RWPE2 (cell line): ENCODE results near the gene WDTC1.

Source experiments
- ATAC-seq: fragments of 200-7000 bp; cut with Tn5 transposase; 3 replicates; pipeline ENCODE4 v1.9.1; 2021; ENCODE audit warnings: low read depth
- DNase-seq: peaks from one replicate; pipeline ENCODE4 v3.0.0-alpha.2; 2020; ENCODE audit warnings: low spot score
- H3K27ac ChIP-seq: fragments of 450-650 bp; 2 replicates; pipeline ENCODE4 v1.5.1; 2017; ENCODE audit warnings: mild to moderate bottlenecking; ENCODE audit not compliant: poor library complexity, severe bottlenecking
- H3K27me3 ChIP-seq: fragments of 250-450 bp; sonication (Bioruptor Pico); 2 replicates; pipeline ENCODE4 v1.5.1; 2021; ENCODE audit warnings: mild to moderate bottlenecking, moderate library complexity; ENCODE audit not compliant: insufficient read depth, poor library complexity, severe bottlenecking
- H3K36me3 ChIP-seq: fragments of 250-450 bp; sonication (Bioruptor Pico); 2 replicates; pipeline ENCODE4 v1.5.1; 2020; ENCODE audit warnings: low read depth, mild to moderate bottlenecking, moderate library complexity
- H3K4me1 ChIP-seq: fragments of 250-450 bp; sonication (Bioruptor Pico); 2 replicates; pipeline ENCODE4 v1.5.1; 2021; ENCODE audit warnings: mild to moderate bottlenecking, moderate library complexity; ENCODE audit not compliant: insufficient read depth, poor library complexity, severe bottlenecking
- H3K4me3 ChIP-seq: fragments of 250-450 bp; sonication (Bioruptor Pico); 2 replicates; pipeline ENCODE4 v1.5.1; 2021; ENCODE audit warnings: mild to moderate bottlenecking, moderate library complexity; ENCODE audit not compliant: severe bottlenecking
- H3K9me3 ChIP-seq: fragments of 250-450 bp; sonication (Bioruptor Pico); 2 replicates; pipeline ENCODE4 v1.5.1; 2021; ENCODE audit warnings: mild to moderate bottlenecking, moderate library complexity; ENCODE audit not compliant: severe bottlenecking
- TF ChIP-seq, protein P1 (sequence below): fragments of 450-650 bp; IDR thresholded peaks from one replicate; pipeline ENCODE4 v1.5.1; 2017; ENCODE audit warnings: mild to moderate bottlenecking, moderate library complexity; ENCODE audit not compliant: poor library complexity, severe bottlenecking

WDTC1 gene

DNA sequence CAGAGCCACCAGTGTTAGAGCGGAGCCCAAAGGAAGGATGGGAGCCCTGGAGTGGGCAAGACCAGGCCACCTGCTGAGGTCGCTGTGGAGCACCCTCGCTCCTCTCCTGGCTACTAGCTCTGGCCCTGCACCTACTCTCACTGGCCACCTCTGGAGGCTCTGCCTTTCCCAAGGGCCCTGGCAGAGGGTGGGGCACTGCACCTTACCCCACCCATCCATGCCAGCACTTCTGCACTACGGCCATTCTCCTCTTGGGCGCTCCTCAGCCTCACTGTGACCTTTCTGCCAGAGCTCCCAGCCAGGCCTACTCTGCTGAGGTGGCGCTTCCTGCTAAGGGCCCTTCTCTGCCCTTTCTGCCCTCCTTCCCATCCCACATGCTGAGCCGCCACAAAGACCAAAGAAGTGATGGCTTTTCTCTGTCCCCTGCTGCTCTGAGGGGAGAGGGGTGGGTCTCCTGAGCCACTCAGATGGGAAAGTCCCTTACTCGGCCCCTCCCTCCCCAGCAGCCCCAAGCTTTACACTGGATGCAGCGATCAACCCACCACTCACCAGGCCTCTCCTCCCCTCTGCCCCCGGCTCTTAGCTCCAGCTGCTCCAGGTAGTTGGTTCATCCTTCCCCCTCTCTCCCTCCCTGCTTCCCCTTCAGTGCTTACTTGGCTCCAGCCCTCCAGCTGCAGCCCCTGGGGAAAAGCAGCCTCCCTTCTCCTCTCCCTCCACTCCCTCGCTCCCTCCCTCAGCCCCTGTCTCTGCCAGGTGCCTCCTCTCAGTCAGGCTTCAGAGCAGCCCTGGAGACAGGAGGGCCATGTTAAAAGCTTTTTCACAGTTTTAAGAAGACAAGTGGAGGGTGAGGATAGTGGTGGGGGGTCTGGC is 72.7 kb downstream of the WDTC1 start:
- ATAC-seq (no peak; the same call in 1 of the 3 replicates), DNase-seq (no peak)
- Histone ChIP-seq H3K9me3 (no peaks in the 10 kb centered on the region), H3K27me3 (no peaks in the 10 kb centered on the region), H3K4me1 (no peaks in the 10 kb centered on the region), H3K27ac (no peak overlapping the region), H3K4me3 (no peak overlapping the region), H3K36me3 (no peaks in the 10 kb centered on the region)
- TF ChIP-seq, protein P1, sequence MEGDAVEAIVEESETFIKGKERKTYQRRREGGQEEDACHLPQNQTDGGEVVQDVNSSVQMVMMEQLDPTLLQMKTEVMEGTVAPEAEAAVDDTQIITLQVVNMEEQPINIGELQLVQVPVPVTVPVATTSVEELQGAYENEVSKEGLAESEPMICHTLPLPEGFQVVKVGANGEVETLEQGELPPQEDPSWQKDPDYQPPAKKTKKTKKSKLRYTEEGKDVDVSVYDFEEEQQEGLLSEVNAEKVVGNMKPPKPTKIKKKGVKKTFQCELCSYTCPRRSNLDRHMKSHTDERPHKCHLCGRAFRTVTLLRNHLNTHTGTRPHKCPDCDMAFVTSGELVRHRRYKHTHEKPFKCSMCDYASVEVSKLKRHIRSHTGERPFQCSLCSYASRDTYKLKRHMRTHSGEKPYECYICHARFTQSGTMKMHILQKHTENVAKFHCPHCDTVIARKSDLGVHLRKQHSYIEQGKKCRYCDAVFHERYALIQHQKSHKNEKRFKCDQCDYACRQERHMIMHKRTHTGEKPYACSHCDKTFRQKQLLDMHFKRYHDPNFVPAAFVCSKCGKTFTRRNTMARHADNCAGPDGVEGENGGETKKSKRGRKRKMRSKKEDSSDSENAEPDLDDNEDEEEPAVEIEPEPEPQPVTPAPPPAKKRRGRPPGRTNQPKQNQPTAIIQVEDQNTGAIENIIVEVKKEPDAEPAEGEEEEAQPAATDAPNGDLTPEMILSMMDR = no peak

DNA sequence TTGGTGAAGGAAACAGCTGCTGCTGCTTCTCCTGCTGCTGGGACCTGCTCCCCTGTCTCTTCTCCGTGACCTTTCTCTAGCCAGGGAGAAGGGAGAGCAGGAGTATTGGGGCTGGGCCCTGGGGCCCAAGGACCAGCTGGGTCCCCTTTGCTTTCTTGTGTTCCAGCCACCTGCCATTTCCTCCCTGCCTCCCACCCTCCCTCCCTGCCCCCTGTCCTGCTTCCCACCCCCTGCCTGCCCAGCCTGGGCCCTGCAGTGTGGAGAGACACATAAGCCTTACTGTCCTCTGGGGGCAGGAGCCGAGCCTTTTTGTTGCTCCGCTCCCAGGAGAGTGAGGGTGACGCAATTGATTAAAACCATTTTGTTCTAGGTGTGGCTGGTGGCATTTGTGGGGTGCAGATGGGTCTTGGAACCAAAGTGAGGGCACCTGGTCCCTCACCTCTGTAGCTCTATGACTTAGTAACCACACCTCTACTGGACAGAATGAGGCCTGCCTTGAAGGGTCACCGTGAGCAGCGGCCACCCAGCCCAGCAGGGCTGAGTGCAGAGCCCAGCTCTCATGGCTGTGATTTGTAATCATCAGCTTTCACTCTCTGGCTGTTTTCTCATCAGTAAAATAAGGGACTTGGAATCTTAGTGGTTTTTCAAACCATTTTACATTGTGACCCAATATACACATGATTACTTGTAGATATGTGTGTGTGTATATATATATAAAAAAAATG is 73.6 kb downstream of the WDTC1 start:
- no peaks in the 10 kb centered on the region for H3K9me3 ChIP-seq
- TF ChIP-seq, protein P1 = no peak

DNA sequence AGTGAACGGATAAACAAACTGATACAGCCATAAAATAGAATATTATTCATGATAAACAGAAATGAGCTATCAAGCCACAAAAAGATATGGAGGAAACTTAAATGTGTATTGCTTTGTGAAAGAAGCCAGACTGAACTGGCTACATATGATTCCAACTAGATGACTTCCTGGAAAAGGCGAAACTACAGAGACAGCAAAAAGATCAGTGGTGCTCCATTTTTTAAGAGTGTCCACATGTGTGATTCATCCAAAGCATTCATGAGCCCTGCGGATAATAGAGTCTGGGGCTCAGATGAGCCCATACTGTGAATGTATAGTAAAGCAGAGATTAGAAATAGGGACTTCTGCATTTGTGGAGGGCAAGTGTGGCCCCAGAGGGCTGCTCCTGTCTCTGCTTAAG is 79.7 kb downstream of the WDTC1 start:
- TF ChIP-seq, protein P1 = no peak
- no peaks in the 10 kb centered on the region for H3K4me1 ChIP-seq
- H3K27ac ChIP-seq = no peak overlapping the region
- no peak overlapping the region for H3K4me3 ChIP-seq
- H3K27me3 ChIP-seq = no peaks in the 10 kb centered on the region
- no peaks in the 10 kb centered on the region for H3K9me3 ChIP-seq
- DNase-seq = no peak
- no peak for ATAC-seq
- H3K36me3 ChIP-seq = no peaks in the 10 kb centered on the region

More for the DNA sequence above, 73.6 kb downstream of the WDTC1 start:
- Histone ChIP-seq H3K4me3 (no peak overlapping the region), H3K36me3 (no peaks in the 10 kb centered on the region), H3K27ac (no peak overlapping the region), H3K4me1 (no peaks in the 10 kb centered on the region), H3K27me3 (no peaks in the 10 kb centered on the region)
- DNase-seq = no peak
- ATAC-seq = no peak

DNA sequence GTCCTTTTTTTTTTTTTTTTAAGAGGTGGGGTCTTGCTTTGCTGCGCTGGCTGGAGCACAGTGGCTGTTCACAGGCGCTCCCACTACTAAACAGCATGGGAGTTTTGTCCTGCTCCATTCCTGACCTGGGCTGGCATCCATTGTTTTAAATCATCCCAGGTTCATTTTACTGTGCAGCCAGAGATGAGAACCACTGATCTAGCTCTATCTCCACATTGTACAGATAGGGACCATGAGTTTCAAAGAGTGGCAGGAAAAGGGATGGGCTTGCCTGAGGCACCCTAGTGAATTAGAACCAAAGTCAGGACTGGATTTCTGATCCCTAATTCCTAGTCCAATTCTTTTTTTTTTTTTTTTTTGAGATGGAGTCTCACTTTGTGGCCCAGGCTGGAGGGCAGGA is 80.3 kb downstream of the WDTC1 start:
- no peak overlapping the region for H3K4me3 ChIP-seq
- H3K9me3 ChIP-seq = no peaks in the 10 kb centered on the region
- ATAC-seq = no peak
- no peaks in the 10 kb centered on the region for H3K36me3 ChIP-seq
- no peaks in the 10 kb centered on the region for H3K4me1 ChIP-seq
- no peak for DNase-seq
- no peak overlapping the region for H3K27ac ChIP-seq
- H3K27me3 ChIP-seq = no peaks in the 10 kb centered on the region
- TF ChIP-seq, protein P1 = no peak

DNA sequence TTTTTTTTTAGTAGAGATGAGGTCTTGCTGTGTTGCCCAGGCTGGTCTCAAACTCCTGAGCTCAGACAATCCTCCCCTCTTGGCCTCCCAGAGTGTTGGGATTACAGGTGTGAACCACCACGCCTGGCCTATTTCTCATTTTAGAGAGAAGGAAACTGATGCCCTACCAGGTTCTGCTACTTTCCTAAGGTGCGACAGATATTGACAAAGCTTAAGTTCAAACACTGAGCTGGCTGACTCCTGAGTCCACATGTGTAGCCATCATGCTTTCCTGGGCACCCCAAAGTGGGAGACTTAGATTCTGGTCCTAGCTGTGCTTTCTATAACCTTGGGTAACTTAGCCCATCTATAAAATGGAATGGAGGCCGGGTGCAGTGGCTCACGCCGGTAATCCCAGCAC is 82.4 kb downstream of the WDTC1 start:
- Histone ChIP-seq H3K27ac (no peak overlapping the region), H3K27me3 (no peaks in the 10 kb centered on the region), H3K36me3 (no peaks in the 10 kb centered on the region), H3K4me1 (no peaks in the 10 kb centered on the region), H3K4me3 (no peak overlapping the region), H3K9me3 (no peaks in the 10 kb centered on the region)
- ATAC-seq = no peak
- TF ChIP-seq, protein P1 = no peak
- DNase-seq = no peak
